Measurements from ENCODE around the gene AKAP13.

The AKAP13 gene

GRCh38 chr15:85607842-85608241, 227.4 kb downstream of the AKAP13 start:
- DNase-seq: no peak

GRCh38 chr15:85609492-85609891, 229.1 kb downstream of the AKAP13 start:
- DNase-seq: no peak

- DNase-seq: no peak
These were observed 231.0 kb downstream of the AKAP13 start for GRCh38 chr15:85611361-85611760.

- no peak for DNase-seq
These were observed 233.7 kb downstream of the AKAP13 start for GRCh38 chr15:85614059-85614458.

GRCh38 chr15:85615930-85616329, 235.5 kb downstream of the AKAP13 start:
- peak; percentile 45 for DNase-seq

- DNase-seq: no peak
These were observed 236.2 kb downstream of the AKAP13 start for GRCh38 chr15:85616549-85617110.

- DNase-seq: no peak
These were observed 237.8 kb downstream of the AKAP13 start for GRCh38 chr15:85618228-85618505.

- peak; percentile 69 for DNase-seq
These were observed 238.6 kb downstream of the AKAP13 start for GRCh38 chr15:85618956-85619491.

GRCh38 chr15:85619992-85620689, 239.7 kb downstream of the AKAP13 start:
- DNase-seq: peak; percentile 27

- DNase-seq: peak; percentile 21
These were observed 240.3 kb downstream of the AKAP13 start for GRCh38 chr15:85620690-85621049.

- DNase-seq: peak; percentile 20
These were observed 240.7 kb downstream of the AKAP13 start for GRCh38 chr15:85621094-85621493.

- no peak for DNase-seq
These were observed 241.9 kb downstream of the AKAP13 start for GRCh38 chr15:85622221-85622831.

- DNase-seq: no peak
These were observed 243.1 kb downstream of the AKAP13 start for GRCh38 chr15:85623315-85624049.

GRCh38 chr15:85624291-85624801, 243.9 kb downstream of the AKAP13 start:
- DNase-seq: peak; percentile 32

- DNase-seq: peak; percentile 52
These were observed 244.9 kb downstream of the AKAP13 start for GRCh38 chr15:85625166-85625830.

- DNase-seq: peak; percentile 27
These were observed 245.5 kb downstream of the AKAP13 start for GRCh38 chr15:85625856-85626255.

- no peak for DNase-seq
These were observed 247.0 kb downstream of the AKAP13 start for GRCh38 chr15:85627213-85627935.

GRCh38 chr15:85630311-85630710, 249.9 kb downstream of the AKAP13 start:
- no peak for DNase-seq

GRCh38 chr15:85631018-85631417, 250.6 kb downstream of the AKAP13 start:
- no peak for DNase-seq

- DNase-seq: no peak
These were observed 251.6 kb downstream of the AKAP13 start for GRCh38 chr15:85632014-85632413.

- DNase-seq: no peak
These were observed 253.5 kb downstream of the AKAP13 start for GRCh38 chr15:85633859-85634258.

GRCh38 chr15:85636351-85636750, 255.9 kb downstream of the AKAP13 start:
- DNase-seq: no peak

Measured in CD4-positive, alpha-beta T cell treated with Interleukin-17A for 4 hours (primary cell).